DND-41 (cell line): ENCODE results near the gene MSI2.

ENCODE experiments used
- EZH2 ChIP-seq: IDR thresholded peaks from 3 replicates; pipeline ENCODE4 v1.6.1; 2012; ENCODE audit warnings: borderline replicate concordance, low read depth, mild to moderate bottlenecking, moderate library complexity, low read length, inconsistent platforms; ENCODE audit not compliant: severe bottlenecking
- TF ChIP-seq, protein P1 (sequence below): IDR thresholded peaks from 2 replicates; pipeline ENCODE4 v1.5.1; 2012; ENCODE audit warnings: borderline replicate concordance, low read length, moderate library complexity, mild to moderate bottlenecking; ENCODE audit not compliant: poor library complexity, severe bottlenecking; ENCODE audit errors: extremely low read depth

DNA sequence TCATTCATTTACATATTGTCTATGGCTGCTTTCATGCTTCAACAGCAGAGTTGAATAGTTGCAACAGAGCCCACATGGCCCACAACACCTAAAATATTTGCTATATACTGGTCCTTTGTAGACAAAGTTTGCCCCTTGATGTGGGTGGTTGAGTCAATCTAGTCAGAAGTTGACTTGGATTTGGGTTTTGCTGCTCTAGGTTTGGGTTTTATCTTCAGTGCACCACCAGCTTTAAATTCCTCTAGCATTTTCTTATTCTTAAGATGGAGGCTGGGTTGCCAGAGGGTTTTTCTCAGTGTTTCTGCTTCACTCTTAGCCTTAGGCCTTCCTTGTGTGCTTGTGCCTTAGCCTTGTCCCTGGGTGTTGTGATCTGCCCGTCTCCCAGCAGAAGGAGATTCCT, 437.7 kb downstream of the MSI2 start:
- TF ChIP-seq, protein P1, sequence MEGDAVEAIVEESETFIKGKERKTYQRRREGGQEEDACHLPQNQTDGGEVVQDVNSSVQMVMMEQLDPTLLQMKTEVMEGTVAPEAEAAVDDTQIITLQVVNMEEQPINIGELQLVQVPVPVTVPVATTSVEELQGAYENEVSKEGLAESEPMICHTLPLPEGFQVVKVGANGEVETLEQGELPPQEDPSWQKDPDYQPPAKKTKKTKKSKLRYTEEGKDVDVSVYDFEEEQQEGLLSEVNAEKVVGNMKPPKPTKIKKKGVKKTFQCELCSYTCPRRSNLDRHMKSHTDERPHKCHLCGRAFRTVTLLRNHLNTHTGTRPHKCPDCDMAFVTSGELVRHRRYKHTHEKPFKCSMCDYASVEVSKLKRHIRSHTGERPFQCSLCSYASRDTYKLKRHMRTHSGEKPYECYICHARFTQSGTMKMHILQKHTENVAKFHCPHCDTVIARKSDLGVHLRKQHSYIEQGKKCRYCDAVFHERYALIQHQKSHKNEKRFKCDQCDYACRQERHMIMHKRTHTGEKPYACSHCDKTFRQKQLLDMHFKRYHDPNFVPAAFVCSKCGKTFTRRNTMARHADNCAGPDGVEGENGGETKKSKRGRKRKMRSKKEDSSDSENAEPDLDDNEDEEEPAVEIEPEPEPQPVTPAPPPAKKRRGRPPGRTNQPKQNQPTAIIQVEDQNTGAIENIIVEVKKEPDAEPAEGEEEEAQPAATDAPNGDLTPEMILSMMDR, result no peak
- no peak for TF ChIP-seq EZH2
